PC-9 (cell line): ENCODE results near the gene NBEAL2.

Experiments
- CTCF ChIP-seq: fragments of 200-600 bp; sonication (generic); conservative IDR thresholded peaks from 2 replicates; pipeline ENCODE4 v1.6.1; 2017; ENCODE audit warnings: mixed run types, antibody characterized with exemption, mild to moderate bottlenecking, moderate library complexity
- EZH2 ChIP-seq: fragments of 200-600 bp; sonication (generic); IDR thresholded peaks from 2 replicates; pipeline ENCODE4 v1.8.0; 2017; ENCODE audit warnings: antibody characterized with exemption, low read depth

GRCh38 chr3:46984591-46985459 lies 5.4 kb downstream of the NBEAL2 start:
- TF ChIP-seq EZH2: no peak
- TF ChIP-seq CTCF: no peak
